Gastrocnemius medialis (tissue), 4 donors: Measurements from ENCODE around the gene GLB1L2.

Experiments used
- CTCF ChIP-seq, 5 experiments: fragments of 450-650 bp in 3 of 5; fragments of 200-600 bp in 2 of 5; sonication (generic) in 2 of 5; IDR thresholded peaks in 4 of 5; conservative IDR thresholded peaks in 1 of 5; 1 replicate in 4 of 5; 2 replicates in 1 of 5; pipeline ENCODE4 v1.5.1; 2016 to 2019; ENCODE audit warnings: antibody characterized with exemption in 5 of 5, mild to moderate bottlenecking in 3 of 5, moderate library complexity in 3 of 5
- POLR2A ChIP-seq, 2 donors: fragments of 450-650 bp; IDR thresholded peaks; one replicate each; pipeline ENCODE4 v1.6.1; 2017; ENCODE audit warnings: antibody characterized with exemption in 2 of 2, mild to moderate bottlenecking in 2 of 2, moderate library complexity in 2 of 2

GRCh38 chr11:134395002-134395401 is 63.2 kb downstream of the GLB1L2 start:
- TF ChIP-seq POLR2A (IDR thresholded peaks at IDR 0.05), result no peak
- TF ChIP-seq CTCF (IDR thresholded peaks at IDR 0.05 in 4 of 5, conservative IDR thresholded peaks at IDR 0.05 in 1 of 5), result no peak
